H1 (cell line): Measurements from ENCODE around the gene PTS. TPM values are rescaled to one million over a fixed set of nuclear protein-coding genes. Genes with fewer than 3 reads are reported as not detected.
A peak's percentile ranks its signal among the peaks of the same experiment; 100 is the strongest.

Source experiments
- CTCF ChIA-PET: fragments of 300-600 bp; sonication (Branson Sonifier 250); formaldehyde crosslinking; loops from one replicate; lab custom pipeline; 2021; ENCODE audit not compliant: partially characterized antibody; lab: Charles Lee
- POLR2A ChIA-PET: fragments of 300-600 bp; sonication (Branson Sonifier 250); formaldehyde crosslinking; loops from one replicate; lab custom pipeline; 2021; ENCODE audit warnings: inconsistent platforms; ENCODE audit not compliant: partially characterized antibody; lab: Charles Lee
- DNase-seq, 2 experiments: peaks; one replicate each; pipeline versions ENCODE4 v3.0.0 to v3.0.0-alpha.2; 2010 to 2022; ENCODE audit warnings: low spot score in 2 of 2, low read depth in 1 of 2, mixed read lengths in 1 of 2
- FAIRE-seq: peaks from 2 replicates; lab custom pipeline; 2011; peaks lifted over from hg19 to GRCh38; lab: Jason Lieb, UNC
- H2AFZ ChIP-seq: 2 replicates; pipeline ENCODE4 v1.8.1; 2012; ENCODE audit warnings: low read length, inconsistent platforms
- H2AK5ac ChIP-seq: 2 replicates; pipeline ENCODE4 v1.6.1; 2013; ENCODE audit warnings: low read depth, low read length
- H2BK120ac ChIP-seq: replicated peaks from 2 replicates; pipeline ENCODE3; 2013; ENCODE audit warnings: low read depth, low read length, inconsistent platforms
- H2BK12ac ChIP-seq: 2 replicates; pipeline ENCODE4 v1.6.1; 2013; ENCODE audit warnings: low read depth, low read length
- H2BK15ac ChIP-seq: 2 replicates; pipeline ENCODE4 v1.6.1; 2013; ENCODE audit warnings: low read length
- H2BK20ac ChIP-seq: 2 replicates; pipeline ENCODE4 v1.6.1; 2013; ENCODE audit warnings: low read length
- H2BK5ac ChIP-seq: 2 replicates; pipeline ENCODE4 v1.6.1; 2013; ENCODE audit warnings: low read depth, low read length
- H3K14ac ChIP-seq: 2 replicates; pipeline ENCODE4 v1.6.1; 2013; ENCODE audit warnings: inconsistent platforms; ENCODE audit not compliant: insufficient read length
- H3K18ac ChIP-seq: 2 replicates; pipeline ENCODE4 v1.6.1; 2013; ENCODE audit warnings: low read length; ENCODE audit errors: extremely low read depth
- H3K23ac ChIP-seq: 2 replicates; pipeline ENCODE4 v1.6.1; 2013; ENCODE audit warnings: inconsistent platforms; ENCODE audit not compliant: insufficient read length
- H3K23me2 ChIP-seq: 2 replicates; pipeline ENCODE4 v1.6.1; 2013; ENCODE audit warnings: low read depth, low read length
- H3K27ac ChIP-seq: 2 replicates; pipeline ENCODE4 v1.6.1; 2011; ENCODE audit warnings: low read depth, low read length, inconsistent platforms
- H3K27me3 ChIP-seq, 4 experiments: replicated peaks in 1 of 4; 1 replicate in 1 of 4; 2 replicates in 3 of 4; pipeline versions ENCODE4 v1.6.1 to v1.8.1; 2011 to 2013; ENCODE audit warnings: low read length in 3 of 4, mild to moderate bottlenecking in 3 of 4, inconsistent platforms in 2 of 4, mixed read lengths in 2 of 4, moderate library complexity in 1 of 4; ENCODE audit not compliant: control insufficient read depth in 3 of 4, insufficient read depth in 3 of 4; ENCODE audit errors: extremely low read depth in 1 of 4
- H3K36me3 ChIP-seq, 4 experiments: 2 replicates each; pipeline versions ENCODE4 v1.6.1 to v1.8.1; 2011 to 2013; ENCODE audit warnings: mild to moderate bottlenecking in 4 of 4, low read length in 3 of 4, moderate library complexity in 2 of 4, control low read depth in 1 of 4, inconsistent platforms in 1 of 4; ENCODE audit not compliant: insufficient read depth in 4 of 4, control insufficient read depth in 2 of 4
- H3K4ac ChIP-seq: replicated peaks from 2 replicates; pipeline ENCODE3; 2013; ENCODE audit warnings: low read length, low read depth, mixed read lengths, inconsistent platforms; ENCODE audit not compliant: insufficient read length
- H3K4me1 ChIP-seq, 4 experiments: replicated peaks in 1 of 4; 1 replicate in 1 of 4; 2 replicates in 3 of 4; pipeline versions ENCODE4 v1.6.1 to v1.8.1; 2011 to 2013; ENCODE audit warnings: low read length in 3 of 4, inconsistent platforms in 2 of 4, mixed read lengths in 1 of 4; ENCODE audit not compliant: insufficient read depth in 4 of 4, control insufficient read depth in 3 of 4
- H3K4me2 ChIP-seq, 2 experiments: 2 replicates each; pipeline versions ENCODE4 v1.6.1 to v1.8.1; 2011 to 2013; ENCODE audit warnings: low read depth in 2 of 2, low read length in 2 of 2, control low read depth in 1 of 2, inconsistent platforms in 1 of 2, mild to moderate bottlenecking in 1 of 2; ENCODE audit not compliant: insufficient read depth in 1 of 2
- H3K4me3 ChIP-seq, 4 experiments: fragments of 200-600, 300-600 bp in 1 of 4; sonication (generic), shearing (Covaris generic), sonication (Bioruptor Twin) in 1 of 4; 2 replicates each; pipeline versions ENCODE4 v1.5.1 to v1.8.1; 2011 to 2016; ENCODE audit warnings: low read length in 4 of 4, low read depth in 3 of 4, control low read depth in 2 of 4, inconsistent platforms in 2 of 4, mild to moderate bottlenecking in 2 of 4, mixed read lengths in 1 of 4, moderate library complexity in 1 of 4; ENCODE audit not compliant: insufficient read depth in 2 of 4; ENCODE audit errors: extremely low read depth in 1 of 4
- H3K56ac ChIP-seq: replicated peaks from 2 replicates; pipeline ENCODE3; 2013; ENCODE audit warnings: low read depth, mild to moderate bottlenecking, mixed read lengths, low read length, inconsistent platforms; ENCODE audit not compliant: insufficient read length
- H3K79me1 ChIP-seq: 2 replicates; pipeline ENCODE4 v1.6.1; 2013; ENCODE audit warnings: low read depth, low read length, control low read depth
- H3K79me2 ChIP-seq, 2 experiments: 2 replicates each; pipeline versions ENCODE4 v1.6.1 to v1.8.1; 2012 to 2013; ENCODE audit warnings: low read length in 2 of 2, mild to moderate bottlenecking in 2 of 2, inconsistent platforms in 1 of 2; ENCODE audit not compliant: insufficient read depth in 2 of 2, control insufficient read depth in 1 of 2
- H3K9ac ChIP-seq, 4 experiments: replicated peaks in 1 of 4; 1 replicate in 1 of 4; 2 replicates in 3 of 4; pipeline versions ENCODE4 v1.6.1 to v1.8.1; 2011 to 2013; ENCODE audit warnings: low read depth in 3 of 4, low read length in 3 of 4, control low read depth in 2 of 4, mild to moderate bottlenecking in 2 of 4, moderate library complexity in 2 of 4, inconsistent platforms in 1 of 4; ENCODE audit errors: extremely low read depth in 1 of 4
- H3K9me3 ChIP-seq, 2 experiments: 2 replicates each; pipeline versions ENCODE4 v1.6.1 to v1.8.1; 2012 to 2013; ENCODE audit warnings: mild to moderate bottlenecking in 2 of 2, moderate library complexity in 2 of 2, control low read depth in 1 of 2, inconsistent platforms in 1 of 2, low read depth in 1 of 2, low read length in 1 of 2, mixed read lengths in 1 of 2; ENCODE audit not compliant: insufficient read depth in 2 of 2
- H4K20me1 ChIP-seq, 2 experiments: replicated peaks in 1 of 2; 2 replicates each; pipeline versions ENCODE3 to v1.8.1; 2011 to 2013; ENCODE audit warnings: inconsistent platforms in 2 of 2, low read length in 2 of 2, mild to moderate bottlenecking in 1 of 2; ENCODE audit not compliant: insufficient read depth in 2 of 2, control insufficient read depth in 1 of 2
- H4K5ac ChIP-seq: 2 replicates; pipeline ENCODE4 v1.6.1; 2013; ENCODE audit warnings: low read length, low read depth, mixed read lengths, inconsistent platforms; ENCODE audit not compliant: insufficient read length
- H4K8ac ChIP-seq: 2 replicates; pipeline ENCODE4 v1.8.0; 2013; ENCODE audit warnings: mild to moderate bottlenecking, moderate library complexity, low read length, inconsistent platforms; ENCODE audit not compliant: insufficient read depth; ENCODE audit errors: extremely low read depth
- H4K91ac ChIP-seq: replicated peaks from 2 replicates; pipeline ENCODE3; 2013; ENCODE audit warnings: low read length, mixed read lengths, inconsistent platforms; ENCODE audit not compliant: insufficient read length
- CREB1 ChIP-seq: IDR thresholded peaks from 2 replicates; pipeline ENCODE4 v1.6.1; 2012; ENCODE audit warnings: inconsistent platforms
- GABPA ChIP-seq: IDR thresholded peaks from 2 replicates; pipeline ENCODE4 v1.6.1; 2011; ENCODE audit warnings: mild to moderate bottlenecking, low read length, moderate library complexity, borderline replicate concordance; ENCODE audit not compliant: insufficient read depth
- JUN ChIP-seq: IDR thresholded peaks from 2 replicates; pipeline ENCODE4 v1.6.1; 2011; ENCODE audit warnings: low read depth, mild to moderate bottlenecking, improper control_type of control experiment, low read length
- KDM5A ChIP-seq: fragments of 200-600 bp; IDR thresholded peaks from 2 replicates; pipeline ENCODE4 v1.7.1; 2012; ENCODE audit warnings: mild to moderate bottlenecking, low read length, inconsistent platforms, mixed read lengths
- NRF1 ChIP-seq: IDR thresholded peaks from 2 replicates; pipeline ENCODE4 v1.6.1; 2011; ENCODE audit warnings: mild to moderate bottlenecking, low read depth, low read length, improper control_type of control experiment
- RBBP5 ChIP-seq: IDR thresholded peaks from 2 replicates; pipeline ENCODE4 v1.7.1; 2012; ENCODE audit warnings: low read depth, mild to moderate bottlenecking, inconsistent platforms, low read length, moderate library complexity, borderline replicate concordance
- SIX5 ChIP-seq: IDR thresholded peaks from 2 replicates; pipeline ENCODE4 v1.6.1; 2011; ENCODE audit warnings: mild to moderate bottlenecking, low read depth, low read length
- SP1 ChIP-seq: IDR thresholded peaks from 2 replicates; pipeline ENCODE4 v1.6.1; 2011; ENCODE audit warnings: low read depth, low read length
- SP4 ChIP-seq: IDR thresholded peaks from 2 replicates; pipeline ENCODE4 v1.6.1; 2012; ENCODE audit warnings: low read length, inconsistent platforms
- SUZ12 ChIP-seq: fragments of 200-600 bp; sonication (generic); IDR thresholded peaks from 2 replicates; pipeline ENCODE4 v1.6.1; 2012; ENCODE audit warnings: mild to moderate bottlenecking, inconsistent platforms, low read length, moderate library complexity, mixed read lengths
- TAF1 ChIP-seq: IDR thresholded peaks from 2 replicates; pipeline ENCODE4 v1.6.1; 2011; ENCODE audit warnings: mild to moderate bottlenecking, low read depth, low read length
- TBP ChIP-seq: IDR thresholded peaks from 2 replicates; pipeline ENCODE4 v1.6.1; 2011; ENCODE audit warnings: low read depth, low read length, improper control_type of control experiment
- WGBS, 2 experiments: shearing (Covaris generic) in 1 of 2; methylation state at CpG; one replicate each; pipeline versions ENCODE4 v1.1.6 to v1.1.7; 2013 to 2015; ENCODE audit warnings: low lambda C conversion rate in 2 of 2, mixed read lengths in 2 of 2, inconsistent platforms in 1 of 2, low coverage in 1 of 2, missing lambda C conversion rate in 1 of 2; ENCODE audit not compliant: insufficient replicate concordance in 2 of 2, insufficient coverage in 1 of 2, insufficient read length in 1 of 2; ENCODE audit errors: extremely low coverage in 1 of 2, missing lambda C conversion rate in 1 of 2; 5-methylcytosine and 5-hydroxymethylcytosine counted together
- polyA plus RNA-seq, 7 experiments: library from polyadenylated mRNA; depleted of rRNA in 3 of 7; stranded (reverse) in 5 of 7; unstranded in 2 of 7; fragments of >200 nt in 5 of 7; fragments of 200-250 nt in 2 of 7; gene quantifications; 1 replicate in 5 of 7; 2 replicates in 1 of 7; 4 replicates in 1 of 7; pipeline versions ENCODE4 v1.2.1 to v1.2.3, GENCODE V29; 2011 to 2013; ENCODE audit warnings: missing spikeins in 2 of 7, mixed read lengths in 2 of 7
- total RNA-seq: library from RNA; stranded (reverse); fragmentation: NEBNext Ultra II Directional; extraction: Animal tissue kit (Norgen Biotek cat#: 25700); gene quantifications from 2 replicates; pipeline ENCODE4 v1.2.1, GENCODE V29; 2021
- TF ChIP-seq, protein P1 (sequence below): IDR thresholded peaks from 2 replicates; pipeline ENCODE4 v1.6.1; 2012; ENCODE audit warnings: low read length, inconsistent platforms

Gene PTS
- total and polyA plus RNA-seq, 2 of the 8 experiments (the other 6 are each of a cell fraction or from before 2014, with no cell fraction given), result 18.3 to 25.9 TPM

DNA sequence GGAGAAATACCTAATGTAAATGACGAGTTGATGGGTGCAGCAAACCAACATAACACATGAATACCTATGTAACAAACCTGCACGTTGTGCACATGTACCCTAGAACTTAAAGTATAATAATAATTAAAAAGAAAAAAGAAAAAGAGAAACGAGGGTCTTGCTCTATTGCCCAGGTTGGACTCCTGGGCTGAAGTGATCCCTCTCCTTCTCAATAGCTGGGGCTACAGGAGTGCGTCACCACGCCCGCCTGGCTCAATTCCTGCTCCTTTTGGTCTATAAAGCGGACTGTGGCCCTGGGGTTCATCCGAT, 521 bp upstream of the PTS start:
- H2BK12ac ChIP-seq, result no peak overlapping the region
- no peak overlapping the region for H3K23ac ChIP-seq
- no peak overlapping the region for H3K4ac ChIP-seq
- H2BK120ac ChIP-seq, result no peak overlapping the region
- 29% methylated on average over 6 of the region's 8 CpGs; no CpG with 5 or more reads in 1 of the 2 experiments for WGBS, 2 experiments
- H3K27me3 ChIP-seq, result 0 out of 7 replicates have a peak, but pooled peaks cover 0 to 4% (median under 1%) of the 10 kb centered on the region in 4 experiments
- H3K14ac ChIP-seq, result no peak overlapping the region
- no peaks in the 10 kb centered on the region for H3K9me3 ChIP-seq
- no peak overlapping the region for H4K91ac ChIP-seq
- H3K36me3 ChIP-seq, result peaks cover 0 to 19% (median 9%) of the 10 kb centered on the region in 4 experiments; a peak in 4 of 8 replicates
- DNase-seq, result no peak
- no peak for FAIRE-seq
- H4K20me1 ChIP-seq, result no peaks in the 10 kb centered on the region
- H2BK5ac ChIP-seq, result peak overlapping the region; percentile 99
- ChIA-PET POLR2A (interaction anchor here (1.2 to 1.7 kb wide), 2 partner anchors 11 to 51 kb away, joined by 4 to 5 read pairs; no protein-coding TSS in a partner anchor), CTCF (interaction anchor here (1.0 to 1.9 kb wide), 3 partner anchors 48 to 1500 kb away, joined by 3 to 15 read pairs (median 3); no protein-coding TSS in a partner anchor)
- peak overlapping the region; percentile 71 for H3K56ac ChIP-seq
- peak overlapping the region; percentile 90 to 98 for H3K4me2 ChIP-seq
- no peak overlapping the region; the same call in 1 of the 2 replicates for H3K18ac ChIP-seq
- H2BK20ac ChIP-seq, result no peak overlapping the region
- peak overlapping the region; percentile 91; the same call in 1 of the 2 replicates for H3K27ac ChIP-seq
- no peaks in the 10 kb centered on the region; the same call in 1 of the 2 replicates for H3K79me1 ChIP-seq
- H4K5ac ChIP-seq, result peak overlapping the region; percentile 74
- no peak overlapping the region for H2BK15ac ChIP-seq
- peak overlapping the region; percentile 9 to 90 (median 82); a peak in 5 of 7 replicates for H3K9ac ChIP-seq
- no peak overlapping the region for H2AK5ac ChIP-seq
- H4K8ac ChIP-seq, result peak overlapping the region; percentile 87; the same call in 1 of the 2 replicates
- peak overlapping the region; percentile 89 for H2AFZ ChIP-seq
- H3K4me1 ChIP-seq, result no peaks in the 10 kb centered on the region; a peak in 1 of 7 replicates
- peaks cover 8% of the 10 kb centered on the region for H3K23me2 ChIP-seq
- H3K79me2 ChIP-seq, result peaks cover 0 to 22% of the 10 kb centered on the region in 2 experiments; a peak in 2 of 4 replicates
- peak overlapping the region; percentile 79 to 89 (median 86) for H3K4me3 ChIP-seq
- TF ChIP-seq SIX5, result no peak
- no peak for TF ChIP-seq JUN
- no peak for TF ChIP-seq TAF1
- no peak for TF ChIP-seq SP4
- TF ChIP-seq, protein P1, sequence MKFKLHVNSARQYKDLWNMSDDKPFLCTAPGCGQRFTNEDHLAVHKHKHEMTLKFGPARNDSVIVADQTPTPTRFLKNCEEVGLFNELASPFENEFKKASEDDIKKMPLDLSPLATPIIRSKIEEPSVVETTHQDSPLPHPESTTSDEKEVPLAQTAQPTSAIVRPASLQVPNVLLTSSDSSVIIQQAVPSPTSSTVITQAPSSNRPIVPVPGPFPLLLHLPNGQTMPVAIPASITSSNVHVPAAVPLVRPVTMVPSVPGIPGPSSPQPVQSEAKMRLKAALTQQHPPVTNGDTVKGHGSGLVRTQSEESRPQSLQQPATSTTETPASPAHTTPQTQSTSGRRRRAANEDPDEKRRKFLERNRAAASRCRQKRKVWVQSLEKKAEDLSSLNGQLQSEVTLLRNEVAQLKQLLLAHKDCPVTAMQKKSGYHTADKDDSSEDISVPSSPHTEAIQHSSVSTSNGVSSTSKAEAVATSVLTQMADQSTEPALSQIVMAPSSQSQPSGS, result no peak
- no peak for TF ChIP-seq SUZ12
- TF ChIP-seq SP1, result no peak
- no peak for TF ChIP-seq GABPA
- no peak for TF ChIP-seq TBP
- no peak for TF ChIP-seq CREB1
- no peak for TF ChIP-seq RBBP5
- no peak for TF ChIP-seq NRF1
- TF ChIP-seq KDM5A, result no peak
